HEK293 (cell line): ENCODE measurements around the gene GPR152.

Experiments used
- CTCF ChIA-PET: fragments of 350-600 bp; formaldehyde crosslinking; extraction: SDS; loops from one replicate; lab custom pipeline; 2021; ENCODE audit warnings: antibody characterized with exemption; lab: Yijun Ruan, JAX
- POLR2A ChIA-PET: fragments of 300-600 bp; formaldehyde crosslinking; extraction: SDS; loops from one replicate; lab custom pipeline; 2020; ENCODE audit warnings: antibody characterized with exemption, inconsistent platforms; lab: Yijun Ruan, JAX
- H3K27ac ChIP-seq: fragments of 200-500 bp; sonication (Bioruptor generic); 2 replicates; pipeline ENCODE4 v1.5.1; 2014; ENCODE audit warnings: low read depth, low read length, control low read depth, inconsistent platforms; ENCODE audit errors: extremely low read depth
- H3K36me3 ChIP-seq, 2 experiments: fragments of 200-500 bp in 1 of 2; sonication (Bioruptor generic) in 1 of 2; 1 replicate in 1 of 2; 2 replicates in 1 of 2; pipeline ENCODE4 v1.5.1; 2014 to 2017; ENCODE audit warnings: inconsistent platforms in 2 of 2, low read length in 2 of 2; ENCODE audit not compliant: control insufficient read depth in 2 of 2, insufficient read depth in 1 of 2
- H3K4me1 ChIP-seq: fragments of 200-500 bp; sonication (Bioruptor generic); 2 replicates; pipeline ENCODE4 v1.5.1; 2014; ENCODE audit warnings: mild to moderate bottlenecking, low read length, inconsistent platforms; ENCODE audit not compliant: control insufficient read depth, insufficient read depth
- H3K4me3 ChIP-seq: 2 replicates; pipeline ENCODE4 v1.5.1; 2011; ENCODE audit warnings: low read depth, mild to moderate bottlenecking, control low read depth, low read length, moderate library complexity
- H3K9me3 ChIP-seq: fragments of 200-500 bp; sonication (Bioruptor generic); 2 replicates; pipeline ENCODE4 v1.5.1; 2014; ENCODE audit warnings: low read depth, low read length, inconsistent platforms; ENCODE audit not compliant: control insufficient read depth, insufficient read depth
- GLIS2 ChIP-seq: fragments of 450-650 bp; formaldehyde crosslinking; IDR thresholded peaks from 2 replicates; pipeline ENCODE4 v1.5.1; 2016; ENCODE audit warnings: missing biosample characterization, missing genetic modification characterization
- PRDM10 ChIP-seq: fragments of 450-650 bp; formaldehyde crosslinking; IDR thresholded peaks from 2 replicates; pipeline ENCODE4 v1.5.1; 2016; ENCODE audit warnings: missing biosample characterization, missing genetic modification characterization
- SALL2 ChIP-seq: fragments of 450-650 bp; formaldehyde crosslinking; IDR thresholded peaks from 2 replicates; pipeline ENCODE4 v1.5.0; 2017; ENCODE audit warnings: missing biosample characterization, mild to moderate bottlenecking, missing genetic modification characterization, borderline replicate concordance
- YY1 ChIP-seq: fragments of 450-650 bp; formaldehyde crosslinking; IDR thresholded peaks from 2 replicates; pipeline ENCODE4 v1.5.1; 2018; ENCODE audit warnings: missing biosample characterization, missing genetic modification characterization
- ZBTB1 ChIP-seq: fragments of 450-650 bp; formaldehyde crosslinking; IDR thresholded peaks from 2 replicates; pipeline ENCODE4 v1.5.1; 2016; ENCODE audit warnings: missing biosample characterization, missing genetic modification characterization
- ZNF140 ChIP-seq: fragments of 450-650 bp; formaldehyde crosslinking; IDR thresholded peaks from 2 replicates; pipeline ENCODE4 v1.5.1; 2016; ENCODE audit warnings: missing biosample characterization, missing genetic modification characterization
- ZNF157 ChIP-seq: fragments of 450-650 bp; formaldehyde crosslinking; IDR thresholded peaks from 2 replicates; pipeline ENCODE4 v1.5.1; 2016; ENCODE audit warnings: missing biosample characterization, missing genetic modification characterization
- ZNF214 ChIP-seq: fragments of 450-650 bp; formaldehyde crosslinking; IDR thresholded peaks from 2 replicates; pipeline ENCODE4 v1.5.1; 2017; ENCODE audit warnings: missing biosample characterization, mild to moderate bottlenecking, missing genetic modification characterization, borderline replicate concordance
- ZNF24 ChIP-seq: fragments of 450-650 bp; formaldehyde crosslinking; IDR thresholded peaks from 2 replicates; pipeline ENCODE4 v1.5.1; 2016; ENCODE audit warnings: missing biosample characterization, missing genetic modification characterization
- ZNF248 ChIP-seq: fragments of 450-650 bp; formaldehyde crosslinking; IDR thresholded peaks from 2 replicates; pipeline ENCODE4 v1.5.1; 2017; ENCODE audit warnings: missing biosample characterization, missing genetic modification characterization
- ZNF280D ChIP-seq: fragments of 450-650 bp; formaldehyde crosslinking; IDR thresholded peaks from 2 replicates; pipeline ENCODE4 v1.5.1; 2016; ENCODE audit warnings: missing biosample characterization, missing genetic modification characterization
- ZNF391 ChIP-seq: fragments of 450-650 bp; formaldehyde crosslinking; IDR thresholded peaks from 2 replicates; pipeline ENCODE4 v1.5.1; 2016; ENCODE audit warnings: low read depth, missing biosample characterization, missing genetic modification characterization, borderline replicate concordance
- ZNF416 ChIP-seq: fragments of 450-650 bp; formaldehyde crosslinking; IDR thresholded peaks from 2 replicates; pipeline ENCODE4 v1.5.1; 2016; ENCODE audit warnings: missing biosample characterization, missing genetic modification characterization
- ZNF423 ChIP-seq: fragments of 450-650 bp; formaldehyde crosslinking; IDR thresholded peaks from 2 replicates; pipeline ENCODE4 v1.5.1; 2016; ENCODE audit warnings: missing biosample characterization, missing genetic modification characterization
- ZNF660 ChIP-seq: fragments of 450-650 bp; IDR thresholded peaks from 2 replicates; pipeline ENCODE4 v1.5.1; 2018; ENCODE audit warnings: missing biosample characterization, mild to moderate bottlenecking, missing genetic modification characterization
- ZSCAN30 ChIP-seq: fragments of 450-650 bp; IDR thresholded peaks from 2 replicates; pipeline ENCODE4 v1.5.1; 2018; ENCODE audit warnings: missing biosample characterization, mild to moderate bottlenecking, missing genetic modification characterization, moderate library complexity
- TF ChIP-seq, protein P1 (sequence below): IDR thresholded peaks from 2 replicates; pipeline ENCODE4 v1.6.1; 2011; ENCODE audit warnings: mild to moderate bottlenecking, low read depth, low read length, borderline replicate concordance

The GPR152 gene

DNA sequence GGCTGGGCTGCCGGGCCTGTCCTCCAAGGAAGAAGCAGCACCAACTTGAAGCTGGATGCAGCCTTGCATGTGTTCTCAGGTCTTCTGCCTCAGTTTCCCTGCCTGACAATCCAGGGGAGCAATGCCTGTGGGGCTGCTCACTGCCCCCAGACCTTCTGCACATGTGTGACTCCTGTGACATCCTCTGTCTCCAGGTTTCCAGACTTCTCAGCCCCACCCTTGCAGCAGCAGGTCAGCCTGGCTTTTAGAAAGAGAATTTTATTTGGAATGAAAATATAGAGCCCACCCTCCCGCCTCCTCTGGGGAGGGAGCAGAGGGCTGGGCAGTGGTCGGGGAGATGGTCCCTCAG lies 14.7 kb downstream of the GPR152 start:
- no peak for TF ChIP-seq ZNF157 (tag by site-specific recombination)
- no peak for TF ChIP-seq ZNF423 (tag by site-specific recombination)
- no peak for TF ChIP-seq ZNF280D (tag by site-specific recombination)
- TF ChIP-seq, protein P1, sequence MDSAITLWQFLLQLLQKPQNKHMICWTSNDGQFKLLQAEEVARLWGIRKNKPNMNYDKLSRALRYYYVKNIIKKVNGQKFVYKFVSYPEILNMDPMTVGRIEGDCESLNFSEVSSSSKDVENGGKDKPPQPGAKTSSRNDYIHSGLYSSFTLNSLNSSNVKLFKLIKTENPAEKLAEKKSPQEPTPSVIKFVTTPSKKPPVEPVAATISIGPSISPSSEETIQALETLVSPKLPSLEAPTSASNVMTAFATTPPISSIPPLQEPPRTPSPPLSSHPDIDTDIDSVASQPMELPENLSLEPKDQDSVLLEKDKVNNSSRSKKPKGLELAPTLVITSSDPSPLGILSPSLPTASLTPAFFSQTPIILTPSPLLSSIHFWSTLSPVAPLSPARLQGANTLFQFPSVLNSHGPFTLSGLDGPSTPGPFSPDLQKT = no peak
- no peak for TF ChIP-seq ZNF248 (tag by site-specific recombination)
- no peak for TF ChIP-seq ZNF140 (tag by site-specific recombination)
- TF ChIP-seq ZSCAN30 (tag by site-specific recombination) = no peak
- TF ChIP-seq ZNF24 (tag by site-specific recombination) = no peak
- no peak for TF ChIP-seq ZNF214 (tag by site-specific recombination)
- TF ChIP-seq YY1 (tag by site-specific recombination) = no peak
- TF ChIP-seq SALL2 (tag by site-specific recombination) = no peak
- Histone ChIP-seq H3K27ac (no peak overlapping the region), H3K9me3 (no peaks in the 10 kb centered on the region), H3K4me1 (no peaks in the 10 kb centered on the region), H3K4me3 (no peak overlapping the region), H3K36me3 (peaks cover 0 to 83% of the 10 kb centered on the region in 2 experiments; a peak in 1 of 3 replicates)
- ChIA-PET POLR2A (interaction anchor here (0.6 to 2.6 kb wide), 7 partner anchors 10 to 1550 kb away, joined by 3 to 11 read pairs (median 6); partner anchors contain the start of genes FIBP, PPP1CA, RPS6KB2 and TMEM134), CTCF (interaction anchor here (0.7 kb wide), 1 partner anchor 37 kb away, joined by 4 read pairs; the partner anchor contains the start of gene PPP1CA)

DNA sequence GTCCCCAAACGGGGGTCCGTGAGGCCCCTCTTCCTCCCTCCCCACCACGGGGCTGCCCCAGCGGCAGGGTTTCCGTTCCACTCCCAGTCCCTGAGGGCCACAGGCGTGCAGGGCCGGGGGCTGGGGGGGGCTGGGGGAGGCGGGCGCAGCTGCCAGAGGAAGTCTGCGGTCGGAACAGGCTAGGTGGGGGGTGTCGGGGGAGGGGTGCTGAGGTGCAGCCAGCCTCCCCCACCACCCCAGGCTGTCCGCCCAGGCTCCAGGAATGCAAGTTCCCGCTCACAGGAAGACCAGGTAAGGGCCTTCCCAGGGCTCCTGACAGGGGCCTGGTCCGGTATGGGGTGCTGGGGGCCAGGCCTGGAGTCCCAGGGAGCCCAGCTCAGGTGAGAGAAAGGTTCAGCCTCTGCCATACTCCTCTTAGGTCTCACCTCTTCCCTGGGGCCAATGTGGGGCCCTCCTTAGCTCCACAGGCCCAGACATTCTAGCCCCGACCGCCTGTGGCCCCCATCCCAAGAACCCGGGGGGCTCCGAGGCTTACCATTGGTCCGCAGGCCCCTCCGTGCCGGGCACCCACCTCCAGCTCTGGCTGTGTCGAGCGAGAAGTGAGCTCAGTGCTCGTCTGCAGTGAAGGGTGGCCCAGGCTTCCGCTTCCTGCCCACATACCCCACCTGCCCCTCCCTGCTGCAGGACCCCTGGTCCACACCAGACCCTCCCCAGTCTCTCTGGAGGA lies 15.3 kb downstream of the GPR152 start, which contains the start of gene PTPRCAP:
TSS of gene PTPRCAP (minus strand) at position 601 of the 727 bp plus-strand sequence. CDS start at position 538, 63 bp downstream.
- CTCF ChIA-PET = interaction anchor here (1.2 kb wide), 1 partner anchor 35 kb away, joined by 5 read pairs; the partner anchor contains the start of gene PPP1CA
- no peaks in the 10 kb centered on the region for H3K4me1 ChIP-seq
- no peak within 1 kb of the TSS for H3K27ac ChIP-seq
- TF ChIP-seq GLIS2 (peak; percentile 37; the same call in 1 of the 2 replicates), PRDM10 (tag by site-specific recombination) (no peak), ZNF660 (tag by site-specific recombination) (no peak), ZBTB1 (no peak), ZNF391 (tag by site-specific recombination) (no peak), ZNF416 (tag by site-specific recombination) (no peak)
- POLR2A ChIA-PET = interaction anchor here (0.6 to 2.6 kb wide), 9 partner anchors 9 to 1549 kb away, joined by 3 to 11 read pairs (median 4); partner anchors contain the start of genes FIBP, PPP1CA, RPS6KB2 and TMEM134
- H3K36me3 ChIP-seq = peaks cover 0 to 86% of the 10 kb centered on the region in 2 experiments; a peak in 1 of 3 replicates
- no peak within 1 kb of the TSS for H3K4me3 ChIP-seq
- H3K9me3 ChIP-seq = no peaks in the 10 kb centered on the region
